ENCODE data around the gene FARP1.
A peak's percentile ranks its signal among the peaks of the same experiment; 100 is the strongest.

The FARP1 gene

GRCh38 chr13:98487522-98487921 is 344.6 kb downstream of the FARP1 start:
- H3K4me3 Mint-ChIP-seq = peak overlapping the region; percentile 5
- ATAC-seq = peak; percentile 59
- peak overlapping the region; percentile 40 for H3K27ac Mint-ChIP-seq
- H3K4me1 Mint-ChIP-seq = peaks cover 95% of the 10 kb centered on the region
- H3K27me3 Mint-ChIP-seq = no peaks in the 10 kb centered on the region
- H3K36me3 Mint-ChIP-seq = peaks cover 14% of the 10 kb centered on the region
- no peaks in the 10 kb centered on the region for H3K9me3 Mint-ChIP-seq

GRCh38 chr13:98488736-98489135 is 345.8 kb downstream of the FARP1 start:
- peak; percentile 76 for ATAC-seq
- Mint-ChIP-seq H3K9me3 (no peaks in the 10 kb centered on the region), H3K27me3 (no peaks in the 10 kb centered on the region), H3K36me3 (peaks cover 14% of the 10 kb centered on the region), H3K27ac (peak overlapping the region; percentile 40), H3K4me1 (peaks cover 90% of the 10 kb centered on the region), H3K4me3 (no peak overlapping the region)

GRCh38 chr13:98489446-98490194 is 346.7 kb downstream of the FARP1 start:
- no peak for ATAC-seq
- H3K9me3 Mint-ChIP-seq = no peaks in the 10 kb centered on the region
- peaks cover 14% of the 10 kb centered on the region for H3K36me3 Mint-ChIP-seq
- H3K27ac Mint-ChIP-seq = peak overlapping the region; percentile 40
- H3K27me3 Mint-ChIP-seq = no peaks in the 10 kb centered on the region
- peaks cover 85% of the 10 kb centered on the region for H3K4me1 Mint-ChIP-seq
- H3K4me3 Mint-ChIP-seq = no peak overlapping the region

- Mint-ChIP-seq H3K4me1 (peaks cover 84% of the 10 kb centered on the region), H3K27ac (peak overlapping the region; percentile 40), H3K4me3 (no peak overlapping the region), H3K27me3 (no peaks in the 10 kb centered on the region), H3K36me3 (peaks cover 14% of the 10 kb centered on the region), H3K9me3 (no peaks in the 10 kb centered on the region)
- ATAC-seq = no peak
Observed at GRCh38 chr13:98490195-98490836, 347.4 kb downstream of the FARP1 start.

- H3K27ac Mint-ChIP-seq = no peak overlapping the region
- no peaks in the 10 kb centered on the region for H3K27me3 Mint-ChIP-seq
- H3K36me3 Mint-ChIP-seq = peaks cover 14% of the 10 kb centered on the region
- H3K9me3 Mint-ChIP-seq = no peaks in the 10 kb centered on the region
- no peak overlapping the region for H3K4me3 Mint-ChIP-seq
- ATAC-seq = no peak
- peaks cover 82% of the 10 kb centered on the region for H3K4me1 Mint-ChIP-seq
Observed at GRCh38 chr13:98490866-98491265, 348.0 kb downstream of the FARP1 start.

- Mint-ChIP-seq H3K36me3 (peaks cover 17% of the 10 kb centered on the region), H3K27ac (no peak overlapping the region), H3K4me1 (peaks cover 83% of the 10 kb centered on the region), H3K9me3 (no peaks in the 10 kb centered on the region), H3K4me3 (no peak overlapping the region), H3K27me3 (no peaks in the 10 kb centered on the region)
- ATAC-seq = no peak
Observed at GRCh38 chr13:98492335-98493041, 349.6 kb downstream of the FARP1 start.

- Mint-ChIP-seq H3K4me1 (peaks cover 83% of the 10 kb centered on the region), H3K36me3 (peaks cover 22% of the 10 kb centered on the region), H3K4me3 (no peak overlapping the region), H3K27ac (no peak overlapping the region), H3K27me3 (no peaks in the 10 kb centered on the region), H3K9me3 (no peaks in the 10 kb centered on the region)
- no peak for ATAC-seq
Observed at GRCh38 chr13:98493042-98493712, 350.3 kb downstream of the FARP1 start.

GRCh38 chr13:98494769-98495168 is 351.9 kb downstream of the FARP1 start:
- Mint-ChIP-seq H3K27me3 (no peaks in the 10 kb centered on the region), H3K4me3 (no peak overlapping the region), H3K36me3 (peaks cover 18% of the 10 kb centered on the region), H3K27ac (peak overlapping the region; percentile 28), H3K4me1 (peaks cover 75% of the 10 kb centered on the region), H3K9me3 (no peaks in the 10 kb centered on the region)
- no peak for ATAC-seq

GRCh38 chr13:98495627-98496478 is 353.0 kb downstream of the FARP1 start:
- H3K36me3 Mint-ChIP-seq = peaks cover 18% of the 10 kb centered on the region
- no peaks in the 10 kb centered on the region for H3K27me3 Mint-ChIP-seq
- H3K27ac Mint-ChIP-seq = no peak overlapping the region
- no peak for ATAC-seq
- H3K4me3 Mint-ChIP-seq = no peak overlapping the region
- no peaks in the 10 kb centered on the region for H3K9me3 Mint-ChIP-seq
- H3K4me1 Mint-ChIP-seq = peaks cover 75% of the 10 kb centered on the region

- H3K36me3 Mint-ChIP-seq = peaks cover 18% of the 10 kb centered on the region
- H3K9me3 Mint-ChIP-seq = no peaks in the 10 kb centered on the region
- no peak overlapping the region for H3K4me3 Mint-ChIP-seq
- peak overlapping the region; percentile 7 for H3K27ac Mint-ChIP-seq
- peaks cover 77% of the 10 kb centered on the region for H3K4me1 Mint-ChIP-seq
- H3K27me3 Mint-ChIP-seq = no peaks in the 10 kb centered on the region
- ATAC-seq = no peak
Observed at GRCh38 chr13:98496479-98496791, 353.5 kb downstream of the FARP1 start.

- H3K27me3 Mint-ChIP-seq = no peaks in the 10 kb centered on the region
- no peak overlapping the region for H3K4me3 Mint-ChIP-seq
- ATAC-seq = no peak
- H3K36me3 Mint-ChIP-seq = peaks cover 20% of the 10 kb centered on the region
- peaks cover 77% of the 10 kb centered on the region for H3K4me1 Mint-ChIP-seq
- H3K27ac Mint-ChIP-seq = peak overlapping the region; percentile 7
- no peaks in the 10 kb centered on the region for H3K9me3 Mint-ChIP-seq
Observed at GRCh38 chr13:98496966-98497365, 354.1 kb downstream of the FARP1 start.

GRCh38 chr13:98500963-98501421 is 358.1 kb downstream of the FARP1 start:
- Mint-ChIP-seq H3K27me3 (no peaks in the 10 kb centered on the region), H3K36me3 (peaks cover 24% of the 10 kb centered on the region), H3K27ac (peak overlapping the region; percentile 75), H3K9me3 (no peaks in the 10 kb centered on the region), H3K4me1 (peaks cover 90% of the 10 kb centered on the region), H3K4me3 (no peak overlapping the region)
- peak; percentile 89 for ATAC-seq

GRCh38 chr13:98503175-98504028 is 360.5 kb downstream of the FARP1 start:
- Mint-ChIP-seq H3K4me3 (peak overlapping the region; percentile 66), H3K4me1 (peaks cover 91% of the 10 kb centered on the region), H3K36me3 (peaks cover 13% of the 10 kb centered on the region), H3K27me3 (no peaks in the 10 kb centered on the region), H3K9me3 (no peaks in the 10 kb centered on the region), H3K27ac (peak overlapping the region; percentile 95)
- no peak for ATAC-seq

- Mint-ChIP-seq H3K27ac (peak overlapping the region; percentile 95), H3K36me3 (peaks cover 12% of the 10 kb centered on the region), H3K4me3 (peak overlapping the region; percentile 66), H3K4me1 (peaks cover 96% of the 10 kb centered on the region), H3K27me3 (no peaks in the 10 kb centered on the region), H3K9me3 (no peaks in the 10 kb centered on the region)
- no peak for ATAC-seq
Observed at GRCh38 chr13:98504029-98504351, 361.1 kb downstream of the FARP1 start.

Measured in stimulated activated memory B cell treated with anti-CD40 and anti-IgM and Interleukin-4, amounts not matched to agents 10 μg/mL and 1 μg/mL and 100 μg/mL, for 72 hours (primary cell).